ENCODE measurements around the gene TFAP2A.

The TFAP2A gene

GRCh38 chr6:10413850-10414738 lies 780 bp downstream of the TFAP2A start:
- DNase-seq (ENCODE audit: low read depth): no peak
- in situ Hi-C loops (cut with HindIII; ENCODE audit: low sequenced_read_pairs): no loop called here
- H3K4me3 ChIP-seq (ENCODE audit: low read depth, low read length): no peak overlapping the region
- TF ChIP-seq CTCF (IDR thresholded peaks at IDR 0.05; ENCODE audit: low read depth, low read length, missing control alignments): peak; percentile 5

- no peak for TF ChIP-seq CTCF (IDR thresholded peaks at IDR 0.05; ENCODE audit: low read depth, low read length, missing control alignments)
- DNase-seq (ENCODE audit: low read depth): no peak
- in situ Hi-C loops (cut with HindIII; ENCODE audit: low sequenced_read_pairs): no loop called here
- H3K4me3 ChIP-seq (ENCODE audit: low read depth, low read length): no peak overlapping the region
Measured at GRCh38 chr6:10413262-10413849, 1.5 kb downstream of the TFAP2A start.

- in situ Hi-C loops (cut with HindIII; ENCODE audit: low sequenced_read_pairs): no loop called here
- no peak for DNase-seq (ENCODE audit: low read depth)
- no peak for TF ChIP-seq CTCF (IDR thresholded peaks at IDR 0.05; ENCODE audit: low read depth, low read length, missing control alignments)
- H3K4me3 ChIP-seq (ENCODE audit: low read depth, low read length): peak overlapping the region; percentile 54
Measured at GRCh38 chr6:10412461-10413261, 2.2 kb downstream of the TFAP2A start.

GRCh38 chr6:10411971-10412460 lies 2.9 kb downstream of the TFAP2A start:
- DNase-seq (ENCODE audit: low read depth): peak; percentile 2
- in situ Hi-C loops (cut with HindIII; ENCODE audit: low sequenced_read_pairs): no loop called here
- no peak for TF ChIP-seq CTCF (IDR thresholded peaks at IDR 0.05; ENCODE audit: low read depth, low read length, missing control alignments)
- peak overlapping the region; percentile 54 for H3K4me3 ChIP-seq (ENCODE audit: low read depth, low read length)

- in situ Hi-C loops (cut with HindIII; ENCODE audit: low sequenced_read_pairs): no loop called here
- TF ChIP-seq CTCF (IDR thresholded peaks at IDR 0.05; ENCODE audit: low read depth, low read length, missing control alignments): no peak
- peak overlapping the region; percentile 54 for H3K4me3 ChIP-seq (ENCODE audit: low read depth, low read length)
- no peak for DNase-seq (ENCODE audit: low read depth)
Measured at GRCh38 chr6:10411131-10411970, 3.5 kb downstream of the TFAP2A start.

All from astrocyte of the cerebellum (primary cell).